A549 (cell line): Measurements from ENCODE around the gene OPHN1.

ENCODE experiments used
- CBX8 ChIP-seq: fragments of 200-600 bp; sonication (generic); IDR thresholded peaks from 2 replicates; pipeline ENCODE4 v1.6.1; 2016
- CTCF ChIP-seq: fragments of >200 bp; sonication (Bioruptor Twin); formaldehyde crosslinking; IDR thresholded peaks from 3 replicates; pipeline ENCODE4 v1.5.1; 2016
- KDM5A ChIP-seq: fragments of 200-600 bp; sonication (generic); IDR thresholded peaks from 2 replicates; pipeline ENCODE4 v1.6.1; 2016; ENCODE audit warnings: antibody characterized with exemption, mild to moderate bottlenecking
- MAFK ChIP-seq: fragments of 450-650 bp; IDR thresholded peaks from 2 replicates; pipeline ENCODE4 v1.6.1; 2014; ENCODE audit not compliant: partially characterized antibody
- MAX ChIP-seq: IDR thresholded peaks from 2 replicates; pipeline ENCODE4 v1.6.1; 2012
- MAZ ChIP-seq: fragments of 150-350 bp; IDR thresholded peaks from 2 replicates; pipeline ENCODE4 v1.6.1; 2014; ENCODE audit warnings: antibody characterized with exemption, low read depth, low read length, borderline replicate concordance
- POLR2A ChIP-seq: IDR thresholded peaks from 2 replicates; pipeline ENCODE4 v1.6.1; 2012; ENCODE audit warnings: mild to moderate bottlenecking, low read length
- RFX5 ChIP-seq: fragments of 450-650 bp; IDR thresholded peaks from 2 replicates; pipeline ENCODE4 v1.7.1; 2014; ENCODE audit warnings: antibody characterized with exemption, mild to moderate bottlenecking, moderate library complexity
- SMC3 ChIP-seq: fragments of >200 bp; sonication (Bioruptor Twin); formaldehyde crosslinking; IDR thresholded peaks from 3 replicates; pipeline ENCODE4 v1.6.1; 2018; ENCODE audit warnings: inconsistent platforms
- TF ChIP-seq, protein P1 (sequence below): fragments of 250-450 bp; sonication (Bioruptor Pico); IDR thresholded peaks from 2 replicates; pipeline ENCODE4 v1.5.0; 2021; ENCODE audit warnings: mild to moderate bottlenecking, moderate library complexity, borderline replicate concordance

- TF ChIP-seq SMC3 = no peak
- TF ChIP-seq MAX = no peak
- no peak for TF ChIP-seq RFX5
- TF ChIP-seq, protein P1, sequence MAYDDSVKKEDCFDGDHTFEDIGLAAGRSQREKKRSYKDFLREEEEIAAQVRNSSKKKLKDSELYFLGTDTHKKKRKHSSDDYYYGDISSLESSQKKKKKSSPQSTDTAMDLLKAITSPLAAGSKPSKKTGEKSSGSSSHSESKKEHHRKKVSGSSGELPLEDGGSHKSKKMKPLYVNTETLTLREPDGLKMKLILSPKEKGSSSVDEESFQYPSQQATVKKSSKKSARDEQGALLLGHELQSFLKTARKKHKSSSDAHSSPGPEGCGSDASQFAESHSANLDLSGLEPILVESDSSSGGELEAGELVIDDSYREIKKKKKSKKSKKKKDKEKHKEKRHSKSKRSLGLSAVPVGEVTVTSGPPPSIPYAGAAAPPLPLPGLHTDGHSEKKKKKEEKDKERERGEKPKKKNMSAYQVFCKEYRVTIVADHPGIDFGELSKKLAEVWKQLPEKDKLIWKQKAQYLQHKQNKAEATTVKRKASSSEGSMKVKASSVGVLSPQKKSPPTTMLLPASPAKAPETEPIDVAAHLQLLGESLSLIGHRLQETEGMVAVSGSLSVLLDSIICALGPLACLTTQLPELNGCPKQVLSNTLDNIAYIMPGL (CRISPR knock-in tag) = no peak
- no peak for TF ChIP-seq POLR2A
- no peak for TF ChIP-seq MAZ
- no peak for TF ChIP-seq CTCF
- no peak for TF ChIP-seq MAFK
- TF ChIP-seq CBX8 = no peak
- TF ChIP-seq KDM5A = no peak
Observed at GRCh38 chrX:68060506-68061205, 372.6 kb downstream of the OPHN1 start.
